BE2C (cell line): ENCODE measurements around the gene C2orf69.
A peak's percentile ranks its signal among the peaks of the same experiment; 100 is the strongest.

Experiments used
- DNase-seq: peaks from one replicate; pipeline ENCODE4 v3.0.0-alpha.2; 2020
- H3K27me3 ChIP-seq: fragments of 250-450 bp; sonication (Bioruptor Pico); 2 replicates; pipeline ENCODE4 v1.5.1; 2020; ENCODE audit warnings: mild to moderate bottlenecking
- H3K36me3 ChIP-seq: fragments of 250-450 bp; sonication (Bioruptor Pico); 2 replicates; pipeline ENCODE4 v1.5.1; 2020; ENCODE audit warnings: mild to moderate bottlenecking
- H3K4me1 ChIP-seq: fragments of 250-450 bp; sonication (Bioruptor Pico); 2 replicates; pipeline ENCODE4 v1.5.1; 2020
- H3K4me3 ChIP-seq: 2 replicates; pipeline ENCODE4 v1.5.1; 2011; ENCODE audit warnings: low read depth, low read length
- H3K9me3 ChIP-seq: fragments of 250-450 bp; sonication (Bioruptor Pico); 2 replicates; pipeline ENCODE4 v1.5.1; 2020
- CTCF ChIP-seq: IDR thresholded peaks from 2 replicates; pipeline ENCODE4 v1.5.1; 2012; ENCODE audit warnings: mild to moderate bottlenecking, low read depth, low read length

The C2orf69 gene

DNA sequence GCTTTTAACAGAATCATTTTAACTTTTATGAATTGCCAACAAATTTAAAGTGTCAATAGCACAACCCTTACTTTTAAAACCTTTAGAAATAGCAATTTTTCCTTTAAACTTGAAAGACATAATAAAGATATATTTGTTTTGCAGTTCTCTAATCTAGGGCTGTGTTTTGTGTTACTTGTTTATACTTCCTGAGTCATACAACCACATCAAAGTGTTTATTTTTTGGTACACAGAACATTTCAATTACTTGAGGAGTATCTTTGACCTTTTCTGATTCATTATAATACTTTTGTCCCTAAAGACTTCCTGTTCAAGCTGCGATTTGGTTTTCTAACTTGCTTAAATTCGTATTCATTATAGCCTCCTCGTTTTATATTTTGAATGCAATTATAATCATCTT, 22.4 kb downstream of the C2orf69 start:
- no peak for TF ChIP-seq CTCF
- no peaks in the 10 kb centered on the region for H3K4me1 ChIP-seq
- DNase-seq: no peak
- peaks cover 44% of the 10 kb centered on the region for H3K36me3 ChIP-seq
- H3K27me3 ChIP-seq: no peaks in the 10 kb centered on the region
- no peaks in the 10 kb centered on the region for H3K9me3 ChIP-seq
- H3K4me3 ChIP-seq: no peak overlapping the region

GRCh38 chr2:199936554-199936953, 25.5 kb downstream of the C2orf69 start:
- TF ChIP-seq CTCF: no peak
- Histone ChIP-seq H3K36me3 (peaks cover 35% of the 10 kb centered on the region), H3K9me3 (no peaks in the 10 kb centered on the region), H3K27me3 (no peaks in the 10 kb centered on the region), H3K4me1 (no peaks in the 10 kb centered on the region), H3K4me3 (no peak overlapping the region)
- no peak for DNase-seq

- Histone ChIP-seq H3K9me3 (no peaks in the 10 kb centered on the region), H3K27me3 (no peaks in the 10 kb centered on the region), H3K36me3 (peaks cover 18% of the 10 kb centered on the region), H3K4me1 (no peaks in the 10 kb centered on the region), H3K4me3 (no peak overlapping the region)
- DNase-seq: no peak
- peak; percentile 39 for TF ChIP-seq CTCF
These were observed 29.3 kb downstream of the C2orf69 start for GRCh38 chr2:199940373-199940772.

DNA sequence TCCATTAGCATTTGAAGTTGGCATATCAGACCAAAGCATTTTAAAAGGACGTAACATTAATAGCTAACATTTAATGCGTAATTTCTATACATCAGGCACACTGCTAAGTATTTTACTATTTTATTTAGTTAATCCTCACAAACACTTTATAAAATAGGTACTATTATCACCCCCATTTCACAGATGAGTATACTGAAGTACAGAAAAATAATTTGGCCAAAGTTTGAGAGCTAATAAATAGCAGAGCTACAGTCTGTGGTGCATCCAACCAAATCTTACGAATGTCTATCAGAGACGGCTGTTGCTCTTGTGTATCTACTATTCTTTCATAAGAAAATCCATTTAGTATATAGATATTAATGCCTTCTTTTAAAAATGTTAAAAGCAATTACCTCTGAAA, 32.3 kb downstream of the C2orf69 start:
- H3K36me3 ChIP-seq: peaks cover 29% of the 10 kb centered on the region
- no peaks in the 10 kb centered on the region for H3K9me3 ChIP-seq
- H3K4me3 ChIP-seq: no peak overlapping the region
- H3K27me3 ChIP-seq: no peaks in the 10 kb centered on the region
- no peaks in the 10 kb centered on the region for H3K4me1 ChIP-seq
- DNase-seq: no peak
- TF ChIP-seq CTCF: no peak

DNA sequence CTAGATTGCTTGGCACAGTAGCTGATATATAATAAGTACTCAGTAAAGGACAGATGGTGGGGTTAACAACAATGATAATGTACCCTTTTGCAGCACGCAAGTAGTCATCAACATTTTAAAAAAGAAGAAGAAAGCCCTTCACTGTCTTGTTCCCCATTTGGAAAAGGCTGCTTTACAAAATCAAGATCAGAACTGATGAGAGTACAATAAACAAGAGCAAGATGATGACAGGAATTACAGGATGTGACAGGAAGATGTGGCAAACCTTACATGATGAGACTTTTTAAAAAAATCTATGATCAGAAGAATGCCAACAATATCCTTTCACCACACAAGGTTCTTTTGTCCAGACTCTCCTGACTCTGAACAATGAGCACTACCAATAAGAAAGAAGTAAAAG, 35.1 kb downstream of the C2orf69 start:
- no peak for TF ChIP-seq CTCF
- Histone ChIP-seq H3K36me3 (peaks cover 21% of the 10 kb centered on the region), H3K4me1 (no peaks in the 10 kb centered on the region), H3K27me3 (no peaks in the 10 kb centered on the region), H3K9me3 (no peaks in the 10 kb centered on the region), H3K4me3 (no peak overlapping the region)
- no peak for DNase-seq

GRCh38 chr2:199946836-199947235, 35.7 kb downstream of the C2orf69 start:
- DNase-seq: no peak
- H3K9me3 ChIP-seq: no peaks in the 10 kb centered on the region
- H3K4me1 ChIP-seq: no peaks in the 10 kb centered on the region
- no peak overlapping the region for H3K4me3 ChIP-seq
- TF ChIP-seq CTCF: no peak
- peaks cover 21% of the 10 kb centered on the region for H3K36me3 ChIP-seq
- H3K27me3 ChIP-seq: no peaks in the 10 kb centered on the region
